BE2C (cell line): ENCODE data around the gene HMG20B. TPM values are rescaled to one million over a fixed set of nuclear protein-coding genes. Genes with fewer than 3 reads are reported as not detected.
A peak's percentile ranks its signal among the peaks of the same experiment; 100 is the strongest.

ENCODE experiments used
- DNase-seq: peaks from one replicate; pipeline ENCODE4 v3.0.0-alpha.2; 2020
- H3K27me3 ChIP-seq: fragments of 250-450 bp; sonication (Bioruptor Pico); 2 replicates; pipeline ENCODE4 v1.5.1; 2020; ENCODE audit warnings: mild to moderate bottlenecking
- H3K36me3 ChIP-seq: fragments of 250-450 bp; sonication (Bioruptor Pico); 2 replicates; pipeline ENCODE4 v1.5.1; 2020; ENCODE audit warnings: mild to moderate bottlenecking
- H3K4me1 ChIP-seq: fragments of 250-450 bp; sonication (Bioruptor Pico); 2 replicates; pipeline ENCODE4 v1.5.1; 2020
- H3K4me3 ChIP-seq: 2 replicates; pipeline ENCODE4 v1.5.1; 2011; ENCODE audit warnings: low read depth, low read length
- H3K9me3 ChIP-seq: fragments of 250-450 bp; sonication (Bioruptor Pico); 2 replicates; pipeline ENCODE4 v1.5.1; 2020
- CTCF ChIP-seq: IDR thresholded peaks from 2 replicates; pipeline ENCODE4 v1.5.1; 2012; ENCODE audit warnings: mild to moderate bottlenecking, low read depth, low read length
- polyA plus RNA-seq: library from polyadenylated mRNA; unstranded; fragments of >200 nt; gene quantifications from one replicate; pipeline ENCODE4 v1.2.1, GENCODE V29; 2012; ENCODE audit warnings: low read depth, missing spikeins; ENCODE audit not compliant: insufficient read length, insufficient read depth

The HMG20B gene
- 136 TPM for polyA plus RNA-seq

DNA sequence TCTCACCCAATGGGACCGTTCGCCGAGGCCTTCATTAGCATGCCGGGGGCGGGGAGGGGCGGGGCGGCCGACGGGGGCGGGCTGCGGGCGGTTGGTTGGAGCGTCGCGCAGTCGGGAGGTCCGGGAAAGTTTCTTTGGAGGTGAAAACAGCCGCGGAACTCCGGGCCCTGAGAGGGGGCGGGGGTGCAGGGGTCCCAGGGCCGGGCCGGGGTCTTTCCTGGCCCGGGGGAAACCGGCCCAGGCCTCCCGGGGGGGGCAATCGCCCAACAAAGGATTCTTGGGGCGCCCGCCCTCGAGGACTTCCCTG, at the start of gene HMG20B:
Gene HMG20B (plus strand): TSS at position 90 of the 307 bp plus-strand sequence. CDS start 366 bp downstream, outside the sequence.
- Histone ChIP-seq H3K27me3 (no peaks in the 10 kb centered on the region), H3K4me1 (peaks cover 9% of the 10 kb centered on the region), H3K4me3 (peak within 1 kb of the TSS; percentile 79), H3K9me3 (no peaks in the 10 kb centered on the region), H3K36me3 (peaks cover 7% of the 10 kb centered on the region; the same call in 1 of the 2 replicates)
- no peak for DNase-seq
- TF ChIP-seq CTCF, result no peak

- Histone ChIP-seq H3K4me1 (peaks cover 15% of the 10 kb centered on the region), H3K9me3 (no peaks in the 10 kb centered on the region), H3K27me3 (no peaks in the 10 kb centered on the region), H3K36me3 (peaks cover 37% of the 10 kb centered on the region), H3K4me3 (no peak overlapping the region)
- TF ChIP-seq CTCF, result no peak
- DNase-seq, result no peak
Observed at GRCh38 chr19:3523361-3524077, 49.2 kb upstream of the HMG20B start.

- no peak overlapping the region for H3K4me3 ChIP-seq
- TF ChIP-seq CTCF, result no peak
- H3K9me3 ChIP-seq, result no peaks in the 10 kb centered on the region
- DNase-seq, result no peak
- H3K4me1 ChIP-seq, result peaks cover 15% of the 10 kb centered on the region
- H3K27me3 ChIP-seq, result no peaks in the 10 kb centered on the region
- H3K36me3 ChIP-seq, result peaks cover 36% of the 10 kb centered on the region
Observed at GRCh38 chr19:3524078-3524842, 48.5 kb upstream of the HMG20B start.

DNA sequence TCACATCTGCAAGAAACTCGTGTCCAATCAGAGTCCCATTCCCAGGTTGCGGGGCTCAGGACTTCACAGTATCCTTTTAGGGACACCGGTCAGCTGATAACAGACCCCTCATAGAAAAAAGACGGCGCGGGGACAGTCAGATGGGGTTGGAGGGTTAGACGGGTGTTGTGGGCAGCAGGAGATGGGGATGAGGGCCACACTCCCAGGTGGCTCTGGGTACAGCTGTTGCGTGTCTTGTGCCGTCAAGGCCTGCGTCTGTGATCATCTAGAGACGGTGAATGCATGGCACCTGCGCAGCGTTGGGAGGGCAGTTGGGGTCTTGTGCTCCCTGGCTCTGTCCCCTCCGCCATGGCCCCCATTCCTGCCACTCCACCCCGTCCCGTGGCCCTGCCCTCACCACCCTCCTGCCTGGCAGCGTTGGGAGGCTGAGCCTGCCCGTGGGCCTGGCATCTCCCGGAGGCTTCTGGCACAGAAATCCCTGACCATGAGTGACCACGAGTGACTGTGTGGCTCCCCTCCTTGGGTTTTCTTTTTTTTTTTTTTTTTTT, 47.8 kb upstream of the HMG20B start:
- Histone ChIP-seq H3K4me1 (peaks cover 12% of the 10 kb centered on the region), H3K4me3 (no peak overlapping the region), H3K27me3 (no peaks in the 10 kb centered on the region), H3K9me3 (no peaks in the 10 kb centered on the region), H3K36me3 (peaks cover 32% of the 10 kb centered on the region)
- DNase-seq, result no peak
- no peak for TF ChIP-seq CTCF

GRCh38 chr19:3526507-3527237, 46.1 kb upstream of the HMG20B start:
- Histone ChIP-seq H3K4me3 (no peak overlapping the region), H3K4me1 (no peaks in the 10 kb centered on the region), H3K9me3 (no peaks in the 10 kb centered on the region), H3K27me3 (no peaks in the 10 kb centered on the region), H3K36me3 (peaks cover 39% of the 10 kb centered on the region)
- peak; percentile 30 for TF ChIP-seq CTCF
- no peak for DNase-seq
